SK-N-SH (cell line): ENCODE measurements around the gene TMPRSS11D. TPM values are rescaled to one million over a fixed set of nuclear protein-coding genes. Genes with fewer than 3 reads are reported as not detected.

Source experiments
- CTCF ChIA-PET: fragments of 300-600, 350-600 bp; formaldehyde crosslinking; extraction: SDS; loops from one replicate; lab custom pipeline; 2021; lab: Yijun Ruan, JAX
- POLR2A ChIA-PET: fragments of 350-600 bp; sonication (Branson Sonifier 250); formaldehyde crosslinking; extraction: SDS; loops from one replicate; lab custom pipeline; 2020; ENCODE audit warnings: antibody characterized with exemption, inconsistent platforms; lab: Yijun Ruan, JAX
- DNase-seq: peaks from one replicate; pipeline ENCODE4 v3.0.0; 2012
- H2AFZ ChIP-seq: fragments of 200-600 bp; sonication (generic); 2 replicates; pipeline ENCODE4 v1.8.1; 2016; ENCODE audit warnings: antibody characterized with exemption, mild to moderate bottlenecking, low read depth
- H3F3A ChIP-seq: fragments of 200-600 bp; sonication (generic); replicated peaks from 2 replicates; pipeline ENCODE3; 2016; ENCODE audit warnings: antibody characterized with exemption, mild to moderate bottlenecking; ENCODE audit not compliant: insufficient read depth
- H3K27ac ChIP-seq, 2 experiments: fragments of 200-500 bp in 1 of 2; fragments of 200-600 bp in 1 of 2; sonication (Bioruptor generic) in 1 of 2; sonication (generic), shearing (Covaris generic) in 1 of 2; 2 replicates each; pipeline versions ENCODE4 v1.5.1 to v1.6.1; 2014 to 2016; ENCODE audit warnings: low read depth in 2 of 2, inconsistent platforms in 1 of 2, low read length in 1 of 2, mild to moderate bottlenecking in 1 of 2, mixed read lengths in 1 of 2
- H3K27me3 ChIP-seq: fragments of 200-600 bp; sonication (generic), shearing (Covaris generic); 2 replicates; pipeline ENCODE4 v1.6.1; 2016; ENCODE audit warnings: mixed run types; ENCODE audit not compliant: insufficient read depth
- H3K36me3 ChIP-seq, 2 experiments: fragments of 200-500 bp in 1 of 2; fragments of 200-600 bp in 1 of 2; sonication (Bioruptor generic) in 1 of 2; sonication (generic) in 1 of 2; replicated peaks in 1 of 2; 2 replicates each; pipeline versions ENCODE3 to v1.5.1; 2014 to 2016; ENCODE audit warnings: low read length in 1 of 2, mild to moderate bottlenecking in 1 of 2; ENCODE audit not compliant: insufficient read depth in 2 of 2, control insufficient read depth in 1 of 2
- H3K4me1 ChIP-seq, 2 experiments: fragments of 200-500 bp in 1 of 2; fragments of 200-600 bp in 1 of 2; sonication (Bioruptor generic) in 1 of 2; sonication (generic), shearing (Covaris generic) in 1 of 2; 2 replicates each; pipeline versions ENCODE4 v1.5.1 to v1.6.1; 2014 to 2016; ENCODE audit warnings: low read depth in 1 of 2, low read length in 1 of 2, mixed run types in 1 of 2; ENCODE audit not compliant: insufficient read depth in 2 of 2, control insufficient read depth in 1 of 2
- H3K4me2 ChIP-seq: fragments of 200-600 bp; sonication (generic), shearing (Covaris generic); 2 replicates; pipeline ENCODE4 v1.6.1; 2017; ENCODE audit warnings: mixed run types
- H3K4me3 ChIP-seq, 2 experiments: fragments of 200-500 bp in 1 of 2; fragments of 200-600 bp in 1 of 2; sonication (Bioruptor generic) in 1 of 2; sonication (generic), shearing (Covaris generic) in 1 of 2; 2 replicates each; pipeline versions ENCODE4 v1.5.1 to v1.8.1; 2014 to 2016; ENCODE audit warnings: low read depth in 2 of 2, inconsistent platforms in 1 of 2, low read length in 1 of 2, mild to moderate bottlenecking in 1 of 2, mixed read lengths in 1 of 2, moderate library complexity in 1 of 2
- H3K79me2 ChIP-seq: fragments of 200-600 bp; sonication (generic); 2 replicates; pipeline ENCODE4 v1.8.1; 2017; ENCODE audit warnings: mild to moderate bottlenecking; ENCODE audit not compliant: insufficient read depth
- H3K9ac ChIP-seq: fragments of 200-600 bp; sonication (generic); 2 replicates; pipeline ENCODE4 v1.6.1; 2017; ENCODE audit warnings: mixed run types
- H3K9me2 ChIP-seq: fragments of 200-600 bp; sonication (generic); 2 replicates; pipeline ENCODE4 v1.6.1; 2017; ENCODE audit warnings: mixed run types
- H3K9me3 ChIP-seq: fragments of 200-600 bp; sonication (generic); 2 replicates; pipeline ENCODE4 v1.6.1; 2017; ENCODE audit warnings: mixed run types, mild to moderate bottlenecking, moderate library complexity
- H4K20me1 ChIP-seq: fragments of 200-600 bp; sonication (generic); 2 replicates; pipeline ENCODE4 v1.6.1; 2017; ENCODE audit warnings: mild to moderate bottlenecking, mixed run types; ENCODE audit not compliant: insufficient read depth
- CTCF ChIP-seq: fragments of 200-600 bp; sonication (generic); IDR thresholded peaks from 2 replicates; pipeline ENCODE4 v1.6.1; 2017; ENCODE audit warnings: antibody characterized with exemption, mild to moderate bottlenecking, moderate library complexity
- ELF1 ChIP-seq: IDR thresholded peaks from 2 replicates; pipeline ENCODE4 v1.4.0; 2012
- FOSL2 ChIP-seq: IDR thresholded peaks from 2 replicates; pipeline ENCODE4 v1.4.0; 2012; ENCODE audit warnings: low read depth, mild to moderate bottlenecking, moderate library complexity, borderline replicate concordance
- JUND ChIP-seq: IDR thresholded peaks from 2 replicates; pipeline ENCODE4 v1.4.0; 2012
- MXI1 ChIP-seq: IDR thresholded peaks from 2 replicates; pipeline ENCODE4 v1.6.1; 2012; ENCODE audit warnings: mild to moderate bottlenecking, low read depth, low read length, improper control_type of control experiment
- RAD21 ChIP-seq: IDR thresholded peaks from 2 replicates; pipeline ENCODE4 v1.6.1; 2012; ENCODE audit warnings: mild to moderate bottlenecking, low read length
- REST ChIP-seq: IDR thresholded peaks from 2 replicates; pipeline ENCODE4 v1.6.1; 2012; ENCODE audit warnings: mild to moderate bottlenecking, low read depth, low read length, moderate library complexity
- SMC3 ChIP-seq: IDR thresholded peaks from 2 replicates; pipeline ENCODE4 v1.6.1; 2012; ENCODE audit warnings: low read depth, low read length, improper control_type of control experiment
- USF1 ChIP-seq: IDR thresholded peaks from 2 replicates; pipeline ENCODE4 v1.4.0; 2012; ENCODE audit warnings: low read depth, borderline replicate concordance
- ZBTB33 ChIP-seq: IDR thresholded peaks from 2 replicates; pipeline ENCODE4 v1.4.0; 2012; ENCODE audit warnings: low read depth, borderline replicate concordance
- polyA plus RNA-seq, 3 experiments: library from polyadenylated mRNA; depleted of rRNA; stranded (reverse); fragments of >200 nt; gene quantifications; 2 replicates each; pipeline ENCODE4 v1.2.3, GENCODE V29; 2012

TMPRSS11D gene
- polyA plus RNA-seq, 1 of the 3 experiments (the other 2 are of a cell fraction): 0.02 TPM

- no peaks in the 10 kb centered on the region for H3K9me3 ChIP-seq
- H2AFZ ChIP-seq: no peak overlapping the region
- no peak overlapping the region for H3K4me2 ChIP-seq
- no peak for DNase-seq
- H3K79me2 ChIP-seq: no peaks in the 10 kb centered on the region
- ChIA-PET POLR2A (no interaction called here), CTCF (interaction anchor here (0.7 to 1.2 kb wide), 4 partner anchors 18 to 262 kb away, joined by 3 to 5 read pairs (median 3); no protein-coding TSS in a partner anchor)
- no peaks in the 10 kb centered on the region for H3F3A ChIP-seq
- no peak overlapping the region for H3K9ac ChIP-seq
- no peak overlapping the region for H3K4me3 ChIP-seq
- no peaks in the 10 kb centered on the region for H4K20me1 ChIP-seq
- H3K4me1 ChIP-seq: peaks cover 0 to 7% of the 10 kb centered on the region in 2 experiments; a peak in 1 of 4 replicates
- TF ChIP-seq REST: no peak
- no peak for TF ChIP-seq MXI1
- TF ChIP-seq JUND: no peak
- TF ChIP-seq ELF1: no peak
- no peak for TF ChIP-seq FOSL2
- no peak for TF ChIP-seq USF1
- TF ChIP-seq RAD21: peak; percentile 54
- 0 out of 2 replicates have a peak, but pooled peaks have one; percentile 4 for TF ChIP-seq SMC3
- TF ChIP-seq ZBTB33: no peak
- peak; percentile 56 for TF ChIP-seq CTCF
- H3K36me3 ChIP-seq: no peaks in the 10 kb centered on the region
- H3K27ac ChIP-seq: no peak overlapping the region
- H3K27me3 ChIP-seq: no peaks in the 10 kb centered on the region
- no peaks in the 10 kb centered on the region for H3K9me2 ChIP-seq
Measured at GRCh38 chr4:67918428-67918827, 34.6 kb upstream of the TMPRSS11D start.
